Coronary artery (tissue), 2 donors: ENCODE measurements around the gene MIGA2.

Source experiments
- DNase-seq: peaks from one replicate; pipeline ENCODE4 v3.0.0-alpha.2; 2017; ENCODE audit warnings: low spot score
- H3K27ac ChIP-seq, 2 donors: fragments of 200-600 bp; sonication (generic); one replicate each; pipeline ENCODE4 v1.5.1; 2016 to 2019
- H3K4me3 ChIP-seq: fragments of 200-600 bp; sonication (generic); 2 replicates; pipeline ENCODE4 v1.5.1; 2016; ENCODE audit warnings: mild to moderate bottlenecking, moderate library complexity
- TF ChIP-seq, protein P1 (sequence below): fragments of 200-600 bp; sonication (generic); IDR thresholded peaks from one replicate; pipeline ENCODE4 v1.5.1; 2019; ENCODE audit warnings: antibody characterized with exemption

Gene MIGA2

DNA sequence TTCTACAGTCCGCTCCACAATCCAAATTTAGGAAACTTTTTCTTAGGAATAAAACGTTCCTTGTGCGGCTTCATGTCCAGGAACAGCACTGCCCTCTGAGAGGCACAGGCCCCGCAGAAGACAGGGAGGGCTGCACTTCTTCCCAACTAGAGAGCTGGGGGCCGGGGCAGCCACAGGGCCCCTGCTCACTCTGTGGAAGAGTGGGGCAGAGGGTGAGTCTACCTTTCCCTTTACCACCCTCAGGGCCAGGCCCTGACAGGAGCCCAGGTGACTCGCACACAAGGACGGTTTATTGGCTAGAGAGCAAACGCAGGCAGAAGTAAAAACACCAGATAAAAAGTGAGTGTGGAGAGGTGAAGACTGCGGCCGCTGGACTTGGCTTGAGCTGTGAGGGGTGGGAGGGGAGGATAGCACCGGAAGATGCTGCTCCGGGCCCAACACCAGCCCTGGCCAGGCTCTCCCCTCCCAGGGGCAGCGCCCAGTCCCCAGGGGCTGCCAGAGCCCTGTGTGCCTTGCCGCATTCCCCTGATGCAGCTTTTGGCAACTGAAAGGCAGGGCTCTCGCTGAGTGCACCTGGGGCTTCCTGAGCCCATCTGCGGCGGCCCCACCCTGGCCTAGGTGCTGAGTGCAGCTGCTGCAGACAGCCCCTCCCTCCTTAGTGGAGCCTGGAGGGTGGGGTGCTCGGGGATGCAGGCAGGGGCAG is 28.5 kb upstream of the MIGA2 start:
- TF ChIP-seq, protein P1, sequence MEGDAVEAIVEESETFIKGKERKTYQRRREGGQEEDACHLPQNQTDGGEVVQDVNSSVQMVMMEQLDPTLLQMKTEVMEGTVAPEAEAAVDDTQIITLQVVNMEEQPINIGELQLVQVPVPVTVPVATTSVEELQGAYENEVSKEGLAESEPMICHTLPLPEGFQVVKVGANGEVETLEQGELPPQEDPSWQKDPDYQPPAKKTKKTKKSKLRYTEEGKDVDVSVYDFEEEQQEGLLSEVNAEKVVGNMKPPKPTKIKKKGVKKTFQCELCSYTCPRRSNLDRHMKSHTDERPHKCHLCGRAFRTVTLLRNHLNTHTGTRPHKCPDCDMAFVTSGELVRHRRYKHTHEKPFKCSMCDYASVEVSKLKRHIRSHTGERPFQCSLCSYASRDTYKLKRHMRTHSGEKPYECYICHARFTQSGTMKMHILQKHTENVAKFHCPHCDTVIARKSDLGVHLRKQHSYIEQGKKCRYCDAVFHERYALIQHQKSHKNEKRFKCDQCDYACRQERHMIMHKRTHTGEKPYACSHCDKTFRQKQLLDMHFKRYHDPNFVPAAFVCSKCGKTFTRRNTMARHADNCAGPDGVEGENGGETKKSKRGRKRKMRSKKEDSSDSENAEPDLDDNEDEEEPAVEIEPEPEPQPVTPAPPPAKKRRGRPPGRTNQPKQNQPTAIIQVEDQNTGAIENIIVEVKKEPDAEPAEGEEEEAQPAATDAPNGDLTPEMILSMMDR: no peak
- DNase-seq: no peak
- Histone ChIP-seq H3K4me3 (no peak overlapping the region), H3K27ac (peak overlapping the region; percentile 33 to 55)

DNA sequence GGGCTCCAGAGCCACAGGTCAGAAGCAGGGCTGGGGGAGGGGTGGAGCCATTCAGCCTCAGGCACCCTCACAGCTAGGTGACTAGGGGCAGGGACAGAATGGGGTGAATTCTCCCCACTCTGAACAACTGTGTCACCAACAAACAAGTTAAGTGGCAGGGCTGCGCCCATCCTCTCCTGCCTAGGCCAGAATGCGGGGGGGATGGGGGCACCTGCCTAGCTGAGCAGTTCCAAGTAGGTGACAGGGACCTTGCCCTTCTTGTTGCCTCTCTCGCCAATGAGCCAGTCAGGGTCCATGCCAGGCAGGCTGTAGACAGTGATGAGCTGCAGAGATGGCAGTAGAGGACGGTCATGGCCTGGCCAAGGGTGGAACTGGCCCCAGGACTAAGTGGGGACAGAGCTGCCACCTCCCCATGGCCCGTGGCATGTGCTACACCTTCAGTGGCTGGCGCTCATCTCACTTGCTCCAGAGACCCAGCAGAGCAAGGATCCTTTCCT is 27.9 kb upstream of the MIGA2 start:
- H3K27ac ChIP-seq: peak overlapping the region in 1 of 2 donors; percentile 55
- no peak overlapping the region for H3K4me3 ChIP-seq
- TF ChIP-seq, protein P1: no peak
- no peak for DNase-seq

DNA sequence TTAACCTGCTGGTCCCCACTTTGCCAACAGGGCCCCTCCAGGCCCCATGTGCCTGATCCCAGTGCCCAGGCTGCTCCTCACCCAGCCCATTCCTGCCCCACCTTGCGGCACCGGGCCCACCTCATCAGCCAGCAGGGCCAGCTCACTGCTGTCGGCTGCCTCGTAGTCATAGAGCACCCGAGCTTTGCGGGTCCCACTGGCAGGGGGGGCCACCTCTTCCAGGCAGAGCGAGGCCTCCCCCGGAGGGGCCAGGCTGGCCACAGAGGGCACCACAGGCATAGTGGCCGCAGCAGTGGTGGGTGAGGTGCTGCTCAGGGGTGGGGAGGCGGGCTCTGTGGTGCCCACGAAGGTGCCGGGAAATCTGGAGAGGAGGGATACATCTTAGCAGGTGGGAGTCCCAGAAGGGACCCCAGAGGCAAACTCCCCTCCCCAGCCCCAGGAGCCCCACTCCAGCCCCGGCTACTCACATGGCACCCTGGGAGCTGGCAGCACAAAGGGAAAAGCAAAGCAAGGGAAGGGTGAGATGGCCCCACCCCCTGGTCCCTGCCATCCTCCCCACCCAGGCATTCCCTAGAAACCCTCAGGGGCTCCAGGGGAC is 27.3 kb upstream of the MIGA2 start:
- TF ChIP-seq, protein P1: no peak
- Histone ChIP-seq H3K27ac (peak overlapping the region in 1 of 2 donors; percentile 55), H3K4me3 (no peak overlapping the region)
- no peak for DNase-seq

DNA sequence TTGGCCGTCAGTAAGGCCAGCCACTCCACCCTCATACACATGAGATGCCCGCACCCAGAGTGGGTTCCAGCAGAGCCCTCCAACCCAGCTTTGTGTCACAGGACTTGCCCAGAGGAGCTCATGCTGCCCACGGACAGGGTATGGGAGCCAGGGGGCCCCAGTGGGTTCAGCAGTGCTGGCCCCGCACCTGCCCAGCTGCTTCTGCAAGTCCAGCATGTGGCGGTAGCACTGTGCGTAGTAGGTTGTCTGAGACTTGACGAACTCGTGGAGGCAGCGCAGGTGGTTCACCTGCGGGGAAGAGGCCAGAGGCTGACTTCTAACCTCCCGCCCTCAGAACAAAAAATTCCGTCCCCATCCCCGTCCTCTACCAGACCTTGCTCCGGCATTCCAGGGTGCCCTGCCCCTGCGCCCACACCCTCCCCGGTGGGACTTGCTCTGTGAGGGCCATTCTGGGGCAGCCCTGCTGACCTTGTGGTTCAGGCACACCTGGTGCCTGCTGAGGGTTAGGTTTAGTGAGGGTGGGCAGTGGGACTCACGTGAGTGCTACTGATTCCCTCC is 26.8 kb upstream of the MIGA2 start:
- TF ChIP-seq, protein P1: no peak
- H3K27ac ChIP-seq: no peak overlapping the region
- no peak overlapping the region for H3K4me3 ChIP-seq
- DNase-seq: no peak

DNA sequence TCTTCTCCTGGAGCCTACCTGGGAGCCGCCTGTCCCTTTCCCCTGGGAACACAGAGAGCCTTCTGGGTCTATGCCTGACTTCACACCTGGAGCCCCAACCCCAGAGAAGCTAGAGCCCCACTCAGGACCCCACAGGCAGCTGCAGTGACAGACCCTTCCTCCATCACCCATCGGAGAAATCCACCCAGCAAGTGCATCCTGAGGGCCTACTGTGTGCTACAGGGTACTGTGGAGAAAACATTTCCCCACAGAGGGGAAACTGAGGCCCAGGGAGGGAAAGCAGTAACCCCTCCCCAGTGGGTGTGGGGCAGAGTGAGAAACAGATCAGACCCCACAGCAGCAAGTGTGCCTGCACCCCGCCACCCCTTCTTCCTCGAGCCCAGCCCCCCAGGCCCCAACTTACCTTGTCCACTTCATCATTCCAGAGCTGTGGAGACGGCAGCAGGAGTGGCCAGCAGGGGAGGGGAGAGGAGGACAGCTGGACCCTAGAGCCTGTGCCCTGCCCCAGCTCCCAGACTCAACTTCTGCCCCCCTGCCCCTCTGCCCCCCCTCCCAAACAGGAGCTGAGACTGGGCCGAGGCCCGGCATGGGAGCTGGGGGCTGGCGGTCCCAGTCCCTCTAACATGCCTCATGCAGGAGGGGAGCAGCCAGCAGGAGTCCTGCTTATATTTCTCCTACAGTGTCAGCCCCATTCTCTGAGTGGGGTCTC is 26.0 kb upstream of the MIGA2 start:
- DNase-seq: no peak
- TF ChIP-seq, protein P1: no peak
- H3K4me3 ChIP-seq: no peak overlapping the region
- H3K27ac ChIP-seq: no peak overlapping the region

DNA sequence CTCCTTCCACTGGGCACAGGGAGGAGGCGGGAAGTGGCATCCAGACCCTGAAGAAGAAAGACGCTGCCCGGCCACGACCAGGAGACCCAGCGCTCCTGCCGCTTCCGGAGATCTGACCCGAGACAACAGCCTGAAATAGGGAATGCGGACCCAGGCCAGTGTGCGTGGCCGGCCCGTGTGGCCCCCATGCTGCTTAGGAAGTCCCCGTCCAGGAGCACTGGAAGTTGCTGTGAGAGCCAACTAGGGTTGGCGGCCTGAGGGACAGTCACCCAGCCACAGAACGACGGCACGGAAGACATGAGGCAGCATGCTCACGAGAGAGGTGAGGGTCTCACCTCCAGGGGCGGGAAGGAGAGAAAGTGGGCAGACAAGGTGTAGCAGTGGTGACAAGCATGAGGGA is 25.3 kb upstream of the MIGA2 start:
- no peak overlapping the region for H3K27ac ChIP-seq
- no peak overlapping the region for H3K4me3 ChIP-seq
- TF ChIP-seq, protein P1: no peak
- no peak for DNase-seq
